Measurements from ENCODE around the gene DIDO1. TPM values are rescaled to one million over a fixed set of nuclear protein-coding genes. Genes with fewer than 3 reads are reported as not detected.
A peak's percentile ranks its signal among the peaks of the same experiment; 100 is the strongest.
"Not testable (repeated sequence)": the region's sequence is repeated elsewhere in the genome, so short reads cannot be mapped to it uniquely, and the experiment has no call there.

DIDO1 gene
- total RNA-seq, 1 donor from 2014 or later: 58.1 TPM

DNA sequence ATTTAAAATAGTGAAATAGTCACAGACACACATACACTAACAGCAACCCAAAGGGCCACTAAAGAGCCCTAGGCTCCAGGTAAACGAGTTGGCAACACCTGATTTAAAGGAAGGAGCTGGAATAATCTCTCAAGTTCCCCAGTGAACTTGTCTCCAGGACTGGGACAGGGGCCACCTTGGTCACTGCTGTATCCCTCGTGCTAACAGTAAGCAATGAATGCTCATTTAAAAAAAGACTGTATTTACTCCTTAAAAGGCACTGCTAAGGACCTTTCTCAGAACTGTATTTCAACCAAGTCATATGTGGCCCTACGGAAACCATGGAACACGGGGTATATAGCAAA, 1.3 kb downstream of the DIDO1 start:
- TF ChIP-seq, protein P1, sequence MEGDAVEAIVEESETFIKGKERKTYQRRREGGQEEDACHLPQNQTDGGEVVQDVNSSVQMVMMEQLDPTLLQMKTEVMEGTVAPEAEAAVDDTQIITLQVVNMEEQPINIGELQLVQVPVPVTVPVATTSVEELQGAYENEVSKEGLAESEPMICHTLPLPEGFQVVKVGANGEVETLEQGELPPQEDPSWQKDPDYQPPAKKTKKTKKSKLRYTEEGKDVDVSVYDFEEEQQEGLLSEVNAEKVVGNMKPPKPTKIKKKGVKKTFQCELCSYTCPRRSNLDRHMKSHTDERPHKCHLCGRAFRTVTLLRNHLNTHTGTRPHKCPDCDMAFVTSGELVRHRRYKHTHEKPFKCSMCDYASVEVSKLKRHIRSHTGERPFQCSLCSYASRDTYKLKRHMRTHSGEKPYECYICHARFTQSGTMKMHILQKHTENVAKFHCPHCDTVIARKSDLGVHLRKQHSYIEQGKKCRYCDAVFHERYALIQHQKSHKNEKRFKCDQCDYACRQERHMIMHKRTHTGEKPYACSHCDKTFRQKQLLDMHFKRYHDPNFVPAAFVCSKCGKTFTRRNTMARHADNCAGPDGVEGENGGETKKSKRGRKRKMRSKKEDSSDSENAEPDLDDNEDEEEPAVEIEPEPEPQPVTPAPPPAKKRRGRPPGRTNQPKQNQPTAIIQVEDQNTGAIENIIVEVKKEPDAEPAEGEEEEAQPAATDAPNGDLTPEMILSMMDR (conservative IDR thresholded peaks at IDR 0.05): no peak
- no peaks in the 10 kb centered on the region for H3K27me3 Mint-ChIP-seq
- H3K4me1 Mint-ChIP-seq (ENCODE audit: unreplicated experiment): peaks cover 58% of the 10 kb centered on the region
- peak overlapping the region; percentile 89 for H3K27ac Mint-ChIP-seq
- no peak for DNase-seq (ENCODE audit: extremely low spot score, unreplicated experiment)
- peak overlapping the region; percentile 89 for H3K4me3 Mint-ChIP-seq
- peaks cover 3% of the 10 kb centered on the region for H3K36me3 Mint-ChIP-seq
- no peaks in the 10 kb centered on the region for H3K9me3 Mint-ChIP-seq

DNA sequence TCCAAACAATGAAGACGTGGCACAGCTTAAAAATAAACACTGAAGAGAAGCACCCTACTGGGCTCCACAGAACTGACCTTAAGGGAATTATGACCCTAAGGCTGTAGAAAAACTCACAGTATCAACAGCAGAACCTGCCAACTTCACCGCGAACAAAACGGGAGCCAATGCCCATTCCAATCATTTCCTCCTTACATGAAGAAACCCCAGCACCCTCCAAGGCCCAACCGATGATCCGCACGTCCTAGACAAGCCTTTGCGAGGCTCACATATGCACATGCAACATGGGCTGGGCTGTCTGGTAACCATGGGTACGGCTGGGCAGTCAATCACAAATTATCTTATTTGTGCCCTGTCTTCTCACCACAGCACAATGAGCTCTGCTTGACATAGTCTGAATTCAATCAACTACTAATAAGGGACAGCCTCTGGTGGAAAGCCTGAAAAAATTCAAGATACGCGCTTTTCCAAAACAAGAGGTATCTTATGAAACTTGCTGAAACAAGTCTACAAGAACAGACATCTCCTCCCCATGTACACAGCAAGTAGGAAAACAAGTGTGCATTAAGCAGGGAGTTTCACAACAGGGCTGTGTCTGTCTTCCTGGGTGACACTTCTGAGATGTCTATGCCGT, 1.7 kb downstream of the DIDO1 start:
- DNase-seq (ENCODE audit: extremely low spot score, unreplicated experiment): no peak
- H3K4me3 Mint-ChIP-seq: peak overlapping the region; percentile 89
- H3K36me3 Mint-ChIP-seq: peaks cover 3% of the 10 kb centered on the region
- H3K27me3 Mint-ChIP-seq: no peaks in the 10 kb centered on the region
- H3K27ac Mint-ChIP-seq: peak overlapping the region; percentile 89
- H3K9me3 Mint-ChIP-seq: no peaks in the 10 kb centered on the region
- peaks cover 58% of the 10 kb centered on the region for H3K4me1 Mint-ChIP-seq (ENCODE audit: unreplicated experiment)
- TF ChIP-seq, protein P1 (conservative IDR thresholded peaks at IDR 0.05): no peak

DNA sequence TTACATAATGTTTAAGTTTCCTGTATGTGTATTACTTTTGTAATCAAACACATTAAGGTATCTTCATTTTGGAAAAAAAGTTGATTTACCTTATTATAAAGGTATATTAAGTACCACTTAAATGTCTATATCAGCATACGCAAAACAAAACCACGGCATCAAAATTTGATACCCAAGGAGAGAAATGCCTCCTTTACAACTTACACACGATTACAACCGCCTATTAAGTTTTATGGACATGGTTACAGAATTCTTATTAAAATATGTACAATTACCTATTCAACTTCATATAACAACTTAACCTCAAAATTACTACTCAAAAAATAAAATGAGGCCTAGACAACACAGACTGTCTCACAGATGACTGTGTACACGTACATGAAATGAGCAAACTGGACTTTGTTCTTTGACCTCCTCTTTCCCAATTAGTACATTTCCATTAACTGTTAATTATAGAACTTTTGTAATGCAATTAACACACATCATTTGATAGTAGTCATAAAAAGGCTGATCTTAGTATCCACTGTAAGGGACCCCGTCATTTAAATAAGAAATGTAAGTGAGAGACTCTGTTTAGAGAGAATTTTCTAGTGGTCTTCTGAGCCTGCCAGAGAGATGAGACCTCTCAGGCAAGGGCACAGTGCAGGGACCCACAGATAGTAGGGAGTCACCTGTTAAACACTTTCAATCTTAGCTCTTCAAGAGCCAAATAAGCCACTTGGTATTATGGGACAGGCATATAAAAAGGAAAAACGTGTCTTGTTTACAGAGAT, 2.5 kb downstream of the DIDO1 start:
- no peaks in the 10 kb centered on the region for H3K27me3 Mint-ChIP-seq

DNA sequence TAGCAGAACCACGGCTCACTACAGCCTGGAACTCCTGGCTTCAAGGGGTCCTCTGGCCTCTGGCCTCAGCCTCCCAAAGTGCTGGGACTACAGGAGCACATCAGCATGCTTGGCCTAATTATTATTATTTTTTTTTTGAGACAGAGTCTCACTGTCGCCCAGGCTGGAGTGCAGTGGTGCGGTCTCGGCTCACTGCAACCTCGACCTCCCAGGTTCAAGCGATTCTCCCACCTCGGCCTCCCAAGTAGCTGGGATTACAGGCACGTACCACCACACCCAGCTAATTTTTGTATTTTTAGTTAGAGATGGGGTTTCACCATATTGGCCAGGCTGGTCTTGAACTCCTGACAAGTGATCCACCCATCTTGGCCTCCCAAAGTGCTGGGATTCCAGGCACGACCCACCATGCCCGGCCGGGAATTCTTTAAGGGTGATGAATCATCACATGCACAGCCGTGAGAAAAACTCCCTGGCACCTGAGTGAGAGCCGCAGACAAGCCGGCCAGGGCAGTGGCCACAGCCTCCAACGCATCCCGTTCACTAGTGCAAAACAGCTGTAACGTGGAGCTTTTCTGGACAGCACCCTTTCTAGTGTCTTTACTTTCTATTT, 3.1 kb downstream of the DIDO1 start:
- not testable (repeated sequence) for DNase-seq (ENCODE audit: extremely low spot score, unreplicated experiment); H3K4me3 Mint-ChIP-seq; H3K27ac Mint-ChIP-seq; H3K9me3 Mint-ChIP-seq; H3K27me3 Mint-ChIP-seq; H3K36me3 Mint-ChIP-seq
- H3K4me1 Mint-ChIP-seq (ENCODE audit: unreplicated experiment): peaks cover 60% of the 10 kb centered on the region

More for the DNA sequence above, 2.5 kb downstream of the DIDO1 start:
- Mint-ChIP-seq H3K27ac (peak overlapping the region; percentile 89), H3K4me3 (peak overlapping the region; percentile 89), H3K9me3 (no peaks in the 10 kb centered on the region), H3K4me1 (ENCODE audit: unreplicated experiment) (peaks cover 60% of the 10 kb centered on the region), H3K36me3 (peaks cover 3% of the 10 kb centered on the region)
- TF ChIP-seq, protein P1 (conservative IDR thresholded peaks at IDR 0.05): no peak
- no peak for DNase-seq (ENCODE audit: extremely low spot score, unreplicated experiment)

DNA sequence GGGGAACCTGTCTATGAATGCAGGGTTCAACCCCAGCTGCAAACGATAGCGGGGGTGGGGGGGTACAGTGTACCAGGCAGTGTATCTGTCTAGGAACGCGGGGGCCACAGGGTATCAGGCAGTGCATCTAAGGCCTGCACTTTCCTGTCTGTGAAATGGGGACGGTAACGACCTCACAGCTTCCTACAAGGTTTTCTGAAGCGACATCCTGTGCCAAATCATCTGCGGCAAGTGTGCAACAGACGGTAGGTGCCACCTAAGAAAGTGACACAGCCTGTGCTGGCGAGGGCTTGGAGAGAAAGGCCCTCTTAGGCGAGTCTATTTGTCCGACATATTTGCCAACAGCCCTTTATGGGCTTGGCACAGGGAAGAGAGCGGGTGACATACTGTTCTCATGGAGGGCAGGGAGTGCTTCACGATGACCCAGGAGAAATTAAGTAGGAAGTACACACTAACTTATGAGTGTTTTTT, 3.8 kb downstream of the DIDO1 start:
- DNase-seq (ENCODE audit: extremely low spot score, unreplicated experiment): no peak
- no peaks in the 10 kb centered on the region for H3K9me3 Mint-ChIP-seq
- no peaks in the 10 kb centered on the region for H3K27me3 Mint-ChIP-seq
- H3K4me1 Mint-ChIP-seq (ENCODE audit: unreplicated experiment): peaks cover 61% of the 10 kb centered on the region
- H3K36me3 Mint-ChIP-seq: no peaks in the 10 kb centered on the region
- peak overlapping the region; percentile 34 for H3K4me3 Mint-ChIP-seq
- TF ChIP-seq, protein P1 (conservative IDR thresholded peaks at IDR 0.05): no peak
- H3K27ac Mint-ChIP-seq: no peak overlapping the region

Data from type B pancreatic cell (in vitro differentiated cells).